Stimulated activated CD8-positive, alpha-beta memory T cell treated with anti-CD3 and anti-CD28 coated beads, Interleukin-7, amount 100 ng/mL, for 24 hours (primary cell): Measurements from ENCODE around the gene KIF3B.
"Not testable (repeated sequence)": the region's sequence is repeated elsewhere in the genome, so short reads cannot be mapped to it uniquely, and the experiment has no call there.

Source experiments
- DNase-seq: peaks from one replicate; pipeline ENCODE4 v3.0.0-alpha.2; 2020; ENCODE audit warnings: low read depth

Gene KIF3B

DNA sequence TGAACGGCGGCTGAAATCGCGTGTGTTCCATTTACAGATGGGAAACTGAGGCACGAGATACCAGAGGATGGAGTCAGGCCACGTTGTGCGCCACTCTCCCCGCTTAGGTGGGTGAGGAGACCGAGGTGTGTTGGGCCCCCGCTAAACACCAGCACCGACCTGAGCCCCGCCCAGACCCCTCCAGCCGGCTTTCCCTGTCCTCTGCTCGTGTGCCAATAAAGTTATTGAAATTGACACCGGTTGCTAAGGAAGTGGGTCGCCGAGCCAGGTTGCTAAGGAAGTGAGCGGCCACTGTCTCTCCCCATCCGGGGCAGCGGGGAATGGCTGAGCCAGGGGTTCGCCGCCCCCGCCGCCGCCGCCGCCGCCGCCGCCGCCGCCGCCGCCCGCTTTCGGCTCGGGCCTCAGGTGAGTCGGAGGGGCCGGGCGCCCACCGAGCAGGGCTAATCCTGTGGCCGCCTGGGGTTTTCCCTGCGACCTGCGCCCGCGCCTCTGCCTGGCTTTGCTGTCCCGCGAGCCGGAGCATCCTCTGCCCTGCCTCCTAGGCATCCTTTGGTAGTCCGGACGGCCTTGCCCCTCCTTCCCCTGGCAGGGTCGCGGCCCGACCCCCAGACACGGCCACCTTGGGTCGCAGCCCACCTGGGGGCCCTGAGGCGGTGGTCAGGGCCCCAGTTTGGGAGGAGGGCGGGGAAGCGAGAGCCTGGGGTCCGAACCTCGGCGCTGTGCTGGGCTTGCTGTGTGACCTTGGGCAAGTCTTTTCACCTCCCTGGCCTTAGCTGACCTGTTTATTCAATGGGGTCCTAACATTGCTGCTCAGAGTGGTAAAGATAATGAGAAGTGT lies at the start of gene KIF3B:
Gene KIF3B, plus strand, starts transcription at position 291 of the 838 bp plus-strand sequence. CDS start 32,127 bp downstream, outside the sequence.
- DNase-seq = peak; percentile 80

DNA sequence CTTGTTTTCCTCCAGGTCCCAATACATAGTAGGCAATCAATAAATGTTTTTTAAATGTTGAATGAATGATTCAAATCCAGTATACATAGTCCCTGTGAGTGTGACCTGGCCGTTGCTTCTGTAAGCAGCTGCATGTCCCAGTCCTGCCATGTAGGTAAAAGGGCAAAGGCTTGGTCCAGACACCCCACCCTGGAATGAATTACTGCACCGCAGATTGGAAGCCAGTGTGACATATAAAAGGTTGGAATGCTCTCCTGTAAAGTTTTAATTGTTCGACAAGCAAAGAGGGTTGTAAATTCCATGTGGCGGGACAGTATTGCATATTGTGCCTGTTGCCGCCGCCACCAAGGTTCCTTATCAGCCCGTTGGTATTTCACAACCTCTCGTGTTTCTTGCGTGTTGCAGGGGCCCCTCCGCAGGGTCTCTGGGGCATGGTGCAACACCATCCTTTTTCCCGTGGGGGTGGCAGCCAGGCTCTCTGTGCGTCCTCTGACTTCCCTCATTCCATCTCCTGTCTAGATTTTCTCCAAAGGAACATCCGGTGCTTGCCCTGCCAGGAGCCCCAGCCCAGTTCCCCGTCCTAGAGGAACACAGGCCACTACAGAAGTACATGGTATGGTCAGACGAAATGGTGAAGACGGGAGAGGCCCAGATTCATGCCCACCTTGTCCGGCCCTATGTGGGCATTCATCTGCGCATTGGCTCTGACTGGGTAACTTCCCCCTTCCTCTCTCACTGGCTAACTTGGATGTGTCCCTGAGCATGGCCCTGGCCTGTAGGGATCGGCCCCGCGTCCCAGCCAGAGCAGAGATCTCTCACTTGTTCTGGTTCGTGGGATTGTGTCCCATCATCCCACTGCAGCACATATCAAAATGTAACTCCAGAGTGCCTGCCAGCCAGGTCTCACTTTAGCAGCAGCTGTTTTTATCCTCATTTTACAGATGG lies 49.4 kb upstream of the KIF3B start:
- DNase-seq = no peak

DNA sequence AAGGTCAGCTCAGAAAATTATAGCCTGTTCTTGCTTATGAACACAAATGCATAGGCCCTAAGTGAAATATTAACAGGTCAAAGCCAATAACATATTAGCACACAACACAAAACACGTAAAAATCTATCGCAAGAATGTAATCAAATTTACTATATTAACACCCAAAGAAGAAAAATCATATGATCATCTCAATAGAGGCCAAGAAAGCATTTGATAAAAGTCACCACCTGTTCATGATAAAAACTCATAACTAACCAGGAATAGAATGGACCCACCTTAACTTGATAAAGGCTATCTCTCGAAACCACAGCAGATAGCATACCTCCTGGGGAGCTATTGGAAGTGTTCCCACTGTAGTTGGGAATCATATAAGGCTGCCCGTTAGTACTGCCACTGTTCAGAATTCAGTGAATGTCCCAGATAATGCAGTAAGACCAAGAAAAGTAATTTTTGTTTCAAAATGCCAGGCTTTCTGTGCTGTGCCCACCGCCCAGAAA lies 48.2 kb upstream of the KIF3B start:
- DNase-seq = no peak

DNA sequence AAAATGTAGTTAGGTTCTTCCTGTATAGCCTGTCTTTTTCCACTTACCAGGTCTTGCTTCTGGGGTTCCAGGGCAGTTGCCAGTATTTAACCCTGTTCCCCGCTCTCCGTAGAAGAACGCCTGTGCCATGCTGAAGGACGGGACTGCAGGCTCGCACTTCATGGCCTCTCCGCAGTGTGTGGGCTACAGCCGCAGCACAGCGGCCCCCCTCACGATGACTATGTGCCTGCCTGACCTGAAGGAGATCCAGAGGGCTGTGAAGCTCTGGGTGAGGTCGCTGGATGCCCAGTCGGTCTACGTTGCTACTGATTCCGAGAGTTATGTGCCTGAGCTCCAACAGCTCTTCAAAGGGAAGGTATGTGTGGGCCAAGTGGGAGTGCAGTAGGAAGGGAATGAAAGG lies 46.7 kb upstream of the KIF3B start:
- no peak for DNase-seq

DNA sequence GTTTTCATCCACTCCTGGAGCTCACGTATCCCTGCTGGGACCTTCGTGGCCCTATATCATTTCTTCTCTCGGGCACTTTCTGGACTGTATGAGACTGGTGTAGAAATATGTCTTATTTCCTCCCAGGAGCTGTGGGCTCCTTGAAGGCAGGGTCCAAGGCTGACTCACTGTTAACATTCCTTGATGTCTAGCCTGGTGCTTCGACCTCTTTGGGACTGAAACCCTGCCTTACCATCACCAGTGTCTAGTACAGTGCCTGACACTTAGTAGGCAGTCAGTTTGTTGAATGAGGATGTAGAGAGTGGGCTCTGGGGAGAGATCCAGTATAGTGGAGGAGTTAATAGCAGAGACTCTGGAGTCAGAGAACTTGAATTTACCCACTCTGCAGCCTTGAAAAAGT lies 46.2 kb upstream of the KIF3B start:
- DNase-seq = no peak

DNA sequence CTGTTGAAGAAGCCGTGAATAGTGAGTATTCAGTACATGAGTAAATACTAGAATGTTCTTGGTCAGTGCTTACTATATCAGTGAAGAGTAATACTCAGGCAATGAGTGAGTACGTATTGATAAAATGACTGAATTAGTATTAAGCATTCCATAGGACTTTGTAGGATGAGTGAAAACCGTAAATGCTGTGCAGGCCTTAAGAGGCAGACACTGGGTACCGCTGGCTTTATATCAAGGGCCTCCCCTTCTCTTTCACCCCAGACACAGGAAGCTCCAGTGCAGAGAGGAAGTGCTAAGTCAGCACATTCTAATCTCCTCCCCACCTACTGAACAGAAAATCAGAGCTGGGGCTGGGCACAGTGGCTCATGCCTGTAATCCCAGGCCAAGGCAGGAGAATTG lies 45.6 kb upstream of the KIF3B start:
- DNase-seq = no peak

DNA sequence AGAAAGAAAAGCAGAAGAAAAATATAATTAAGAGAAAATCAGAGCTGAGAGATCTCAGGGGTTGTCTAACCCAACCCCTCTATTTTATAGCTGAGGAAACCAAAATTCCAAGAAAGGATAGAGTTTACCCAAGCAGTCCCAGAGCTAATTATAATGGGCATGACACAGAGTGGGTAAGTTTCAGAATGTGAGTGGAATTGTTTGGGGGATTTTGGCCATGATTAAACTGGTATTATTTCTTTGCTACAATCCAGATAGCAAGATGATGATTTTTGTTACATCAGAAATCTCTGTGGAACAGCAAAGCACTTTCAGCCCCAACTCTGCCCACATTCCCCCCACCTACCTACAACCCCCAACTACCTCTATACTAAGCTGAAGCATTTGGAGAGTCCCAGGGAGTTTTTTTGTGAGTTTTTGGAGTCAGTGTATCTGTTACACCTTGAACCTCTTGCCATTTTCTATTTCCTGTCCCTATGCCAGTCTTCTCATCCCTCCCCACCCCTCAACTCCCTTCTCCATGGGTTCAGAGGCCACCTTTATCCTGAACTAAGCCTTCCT lies 45.0 kb upstream of the KIF3B start:
- DNase-seq = no peak

DNA sequence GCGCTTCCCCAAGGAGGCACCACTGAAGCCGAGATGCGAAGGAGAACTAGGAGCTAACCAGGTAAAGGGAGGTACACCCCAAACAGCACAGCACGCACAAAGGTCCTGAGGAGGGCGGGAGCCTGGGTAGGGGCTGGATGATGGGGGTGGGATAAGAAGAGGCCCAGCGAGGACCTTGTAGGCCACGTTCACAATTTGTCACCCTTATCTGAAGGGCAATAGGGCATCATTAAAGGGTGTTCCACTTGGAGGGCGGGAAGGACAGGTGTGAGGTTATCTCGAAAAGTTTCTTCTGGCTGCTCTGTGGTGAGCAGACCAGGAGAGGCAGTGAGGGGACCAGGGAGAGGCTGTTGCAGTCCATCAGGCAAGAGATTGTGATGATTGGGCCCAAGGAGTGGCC lies 44.2 kb upstream of the KIF3B start:
- DNase-seq = no peak

DNA sequence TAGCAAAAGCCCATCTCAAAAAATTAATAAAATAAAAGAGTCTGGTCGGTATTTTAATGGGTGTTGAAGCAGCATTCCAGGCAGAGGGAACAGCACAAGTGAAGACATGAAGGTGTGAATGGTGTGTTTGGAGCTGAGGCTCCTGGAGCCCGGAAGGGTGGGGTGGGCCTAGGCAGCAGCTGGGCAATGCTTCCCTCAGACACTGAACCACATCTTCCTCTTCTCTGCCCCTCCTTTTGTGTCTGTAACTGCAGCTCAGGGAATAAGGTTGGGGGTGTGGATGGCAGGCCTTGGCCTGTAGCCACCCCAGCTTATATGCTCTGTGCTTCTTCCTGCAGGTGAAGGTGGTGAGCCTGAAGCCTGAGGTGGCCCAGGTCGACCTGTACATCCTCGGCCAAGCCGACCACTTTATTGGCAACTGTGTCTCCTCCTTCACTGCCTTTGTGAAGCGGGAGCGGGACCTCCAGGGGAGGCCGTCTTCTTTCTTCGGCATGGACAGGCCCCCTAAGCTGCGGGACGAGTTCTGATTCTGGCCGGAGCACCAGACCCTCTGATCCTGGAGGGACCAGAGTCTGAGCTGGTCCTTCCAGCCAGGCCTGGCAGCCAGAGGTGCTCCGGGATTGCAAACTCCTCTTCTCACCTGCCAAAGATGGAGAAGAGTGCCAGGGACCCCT lies 43.2 kb upstream of the KIF3B start:
- DNase-seq = no peak

DNA sequence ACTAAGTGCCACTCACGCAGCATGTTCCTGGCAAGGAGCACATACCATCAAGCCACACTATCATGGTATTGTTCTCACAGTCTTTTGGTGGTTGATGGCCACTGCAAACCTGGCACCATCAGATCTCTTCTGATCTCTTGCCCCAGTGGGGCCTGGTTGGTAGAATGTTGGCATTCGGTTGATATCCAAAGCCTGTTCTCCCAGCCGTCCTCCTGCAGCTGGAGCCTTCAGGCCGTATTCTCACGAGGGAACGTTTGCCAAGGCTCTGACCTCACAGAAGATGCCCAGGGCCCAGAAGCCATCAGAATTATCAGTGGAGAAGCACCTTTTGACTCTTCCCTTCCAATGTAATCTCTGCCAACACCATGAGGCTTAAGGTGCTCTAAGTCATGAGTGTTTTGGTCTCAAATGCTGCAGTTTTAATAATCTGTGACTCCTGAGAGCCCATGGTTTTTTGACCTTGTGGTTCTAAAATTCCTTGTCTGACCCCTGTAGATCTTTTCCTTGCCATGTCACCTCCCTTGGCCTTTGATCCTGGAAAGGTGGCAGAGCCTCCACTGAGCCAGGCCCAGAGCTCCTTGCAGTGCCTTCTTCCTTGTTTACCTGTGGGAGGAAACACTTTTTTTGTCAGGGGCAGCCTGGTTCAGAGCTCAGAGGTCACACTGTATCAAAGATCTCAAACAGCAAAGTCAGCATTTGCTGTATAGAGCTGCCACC lies 42.0 kb upstream of the KIF3B start:
- DNase-seq = no peak

DNA sequence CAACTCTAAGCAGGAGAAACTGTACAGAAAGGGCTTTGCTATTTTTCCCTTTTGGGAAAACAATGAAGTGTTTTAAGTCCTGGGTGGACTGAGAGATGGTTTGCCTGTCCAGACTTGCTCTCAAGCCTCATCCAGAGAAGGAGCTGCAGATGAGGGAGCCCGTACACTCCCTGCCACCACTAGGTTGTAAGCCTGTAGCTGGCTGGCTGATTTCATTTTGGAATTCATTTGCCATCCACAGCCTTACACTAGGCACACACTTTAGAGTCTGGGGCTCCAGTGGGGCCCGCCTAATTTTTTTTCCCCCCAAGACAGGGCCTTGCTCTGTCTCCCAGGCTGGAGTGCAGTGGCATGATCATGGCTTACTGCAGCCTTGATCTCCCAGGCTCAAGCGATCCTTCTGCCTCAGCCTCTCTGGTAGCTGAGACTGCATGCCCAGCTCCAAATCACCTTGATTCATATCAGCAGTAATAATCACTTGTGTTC lies 41.4 kb upstream of the KIF3B start:
- DNase-seq = no peak

DNA sequence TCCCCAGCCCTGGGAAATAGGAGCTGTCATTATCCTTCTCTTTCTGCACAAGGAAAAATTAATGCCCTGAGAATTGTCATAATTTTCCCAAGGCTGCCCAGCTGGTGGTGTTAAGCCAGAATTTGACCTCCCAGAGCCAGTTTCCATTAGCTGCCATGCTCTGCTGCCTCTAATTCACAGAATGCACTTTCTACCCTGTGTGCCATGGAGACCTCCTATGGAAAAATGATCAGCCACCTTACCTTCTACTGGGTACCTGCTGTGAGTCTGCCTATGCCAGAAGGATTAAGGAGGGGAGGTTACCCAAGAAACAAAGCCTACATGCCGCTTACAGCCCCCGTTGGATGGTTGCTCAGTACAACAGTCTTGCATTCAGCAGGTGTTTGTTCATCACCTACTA lies 40.6 kb upstream of the KIF3B start:
- DNase-seq = no peak

DNA sequence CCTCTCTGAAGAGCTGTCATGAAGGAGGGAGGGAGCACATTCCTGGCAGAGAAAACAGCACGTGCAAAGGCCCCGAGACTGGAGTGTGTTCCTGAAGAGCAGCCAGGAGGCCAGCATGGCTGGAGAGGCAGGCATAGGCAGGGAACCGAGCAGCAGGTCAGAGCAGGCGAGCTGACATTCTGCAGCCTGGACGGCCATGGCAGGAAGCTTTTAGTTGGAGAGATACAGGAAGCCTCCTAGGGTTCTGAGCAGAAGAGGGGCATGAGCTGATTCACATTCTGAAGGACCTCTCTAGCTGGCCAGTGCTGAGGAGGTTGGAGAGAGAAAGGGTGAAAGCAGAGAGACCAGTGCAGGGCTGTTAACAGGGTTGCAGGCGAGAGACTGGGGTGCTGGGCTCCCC lies 40.0 kb upstream of the KIF3B start:
- DNase-seq = no peak

DNA sequence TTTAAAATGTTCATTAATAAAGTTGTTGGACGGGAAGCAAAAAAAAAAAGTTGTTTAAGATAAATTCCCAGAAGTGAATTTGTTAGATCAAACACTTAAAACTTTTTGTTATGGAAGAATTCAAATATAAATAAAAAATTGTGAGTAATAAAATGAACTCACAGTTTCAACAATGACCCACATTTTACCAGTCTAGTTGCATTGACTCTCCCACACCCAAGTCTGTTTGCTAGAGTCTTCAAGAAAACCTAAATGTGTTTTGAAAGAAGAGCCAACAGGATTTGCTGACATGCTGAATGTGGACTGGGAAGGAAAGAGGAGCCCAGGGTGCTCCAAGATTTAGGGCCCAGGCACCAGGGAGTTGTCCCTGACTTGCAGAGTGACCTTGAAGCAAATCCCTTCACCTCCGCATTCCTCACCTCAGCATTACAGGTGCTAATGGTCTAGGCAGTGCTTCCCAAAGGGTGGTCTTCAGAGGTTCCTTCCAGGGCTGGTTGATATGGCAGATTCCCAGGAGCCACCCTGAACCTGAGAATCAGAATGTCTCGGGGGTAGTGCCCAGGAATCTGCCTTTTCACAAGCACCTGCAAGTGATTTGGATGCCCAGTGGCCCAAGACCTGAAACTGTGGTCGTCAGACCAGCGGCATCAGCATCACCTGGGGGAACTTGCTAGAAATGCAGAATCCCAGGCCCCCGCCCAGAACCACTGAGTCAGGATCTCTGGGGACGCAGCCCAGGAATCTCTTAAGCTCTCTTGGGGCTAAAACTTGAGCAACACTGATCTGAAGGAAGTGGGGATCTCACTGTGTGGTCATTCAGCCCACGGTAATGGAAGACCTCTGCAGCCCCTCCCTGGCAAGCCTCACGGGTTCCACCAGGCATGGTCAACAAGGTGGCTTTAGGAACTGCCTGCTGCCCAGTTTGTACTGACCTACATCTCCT lies 38.7 kb upstream of the KIF3B start:
- no peak for DNase-seq

DNA sequence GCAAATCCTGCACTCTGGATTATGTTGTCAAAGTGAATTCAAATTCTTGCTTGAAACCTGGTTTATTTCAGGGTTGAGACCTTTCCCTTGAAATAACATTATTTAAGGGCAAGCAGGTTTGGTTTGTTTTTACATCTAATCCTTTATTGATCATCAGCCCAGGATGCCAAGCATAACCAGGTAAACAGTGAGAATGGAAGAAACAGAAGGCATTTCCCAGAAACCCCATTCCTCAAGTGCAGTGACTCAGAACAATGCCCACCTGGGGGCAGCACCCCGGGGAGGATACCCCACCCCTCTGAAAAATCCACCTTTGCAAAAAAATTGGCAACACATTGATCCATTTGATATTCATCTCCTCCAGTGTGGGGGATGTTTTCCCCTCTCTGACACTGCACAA lies 37.2 kb upstream of the KIF3B start:
- DNase-seq = no peak

DNA sequence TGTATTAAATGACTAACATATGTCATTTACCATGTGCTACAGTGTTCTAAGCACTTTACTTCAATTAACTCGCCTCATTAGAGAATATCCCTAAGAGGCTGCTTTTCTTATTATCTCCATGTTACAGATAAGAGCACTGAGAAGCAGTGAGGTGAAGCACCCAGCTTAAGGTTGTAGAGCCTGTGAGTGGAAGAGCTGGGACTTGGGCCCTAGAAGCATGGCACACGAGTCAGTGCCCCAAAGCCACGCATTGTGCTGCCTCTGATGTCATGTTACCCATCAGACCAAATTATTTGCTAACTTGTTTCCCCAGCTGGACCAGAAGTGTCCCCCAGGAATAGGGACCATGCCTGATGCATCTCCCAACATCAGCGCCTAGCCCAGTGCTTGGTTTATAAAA lies 35.6 kb upstream of the KIF3B start:
- no peak for DNase-seq

DNA sequence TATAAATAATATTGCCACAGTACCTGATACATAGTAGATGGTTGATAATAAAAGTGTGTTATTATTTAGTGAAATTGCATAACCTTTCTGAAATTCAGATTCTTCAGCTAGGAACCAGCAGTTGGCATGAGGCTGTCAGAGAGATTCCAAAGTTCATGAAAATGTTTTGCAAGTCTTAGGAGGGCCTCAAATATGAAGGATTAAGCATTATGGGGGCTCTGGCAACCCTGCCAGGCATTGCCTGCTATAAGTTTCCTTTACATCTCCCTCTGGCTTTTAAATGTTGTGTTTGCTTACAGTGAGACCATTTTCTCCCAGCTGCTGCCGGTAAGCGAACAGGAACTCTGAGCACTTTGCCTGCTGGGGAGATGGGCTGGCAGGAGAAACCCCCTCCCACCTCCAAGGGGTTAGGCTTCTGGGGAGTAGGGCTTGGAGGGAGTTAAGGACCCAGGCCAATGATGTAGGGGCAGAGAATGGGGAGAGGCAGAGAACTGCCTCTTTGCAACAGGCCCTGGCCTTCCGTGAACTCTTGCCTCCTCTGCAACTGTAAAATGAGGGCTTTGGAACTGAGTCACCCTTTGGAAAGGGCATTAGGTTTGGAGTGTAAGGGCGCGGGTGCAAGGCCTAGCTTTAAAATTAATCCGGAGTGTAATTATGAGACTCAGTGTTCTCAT lies 33.2 kb upstream of the KIF3B start:
- DNase-seq = no peak

DNA sequence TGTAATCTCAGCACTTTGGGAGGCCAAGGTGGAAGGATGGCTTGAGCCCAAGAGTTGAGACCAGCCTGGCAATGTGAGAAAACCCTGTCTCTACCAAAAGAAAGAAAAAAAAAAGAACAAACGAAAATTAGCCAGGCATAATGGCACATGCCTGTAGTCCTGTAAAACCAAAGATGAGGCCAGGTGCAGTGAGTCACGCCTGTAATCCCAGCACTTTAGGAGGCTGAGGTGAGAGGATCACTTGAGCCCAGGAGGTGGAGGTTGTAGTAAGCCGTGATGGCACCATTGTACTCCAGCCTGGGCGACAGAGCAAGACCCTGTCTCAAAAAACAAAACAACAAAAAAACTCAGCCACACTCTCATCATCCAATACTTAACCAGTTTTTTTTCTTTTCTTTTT lies 32.5 kb upstream of the KIF3B start:
- no peak for DNase-seq

DNA sequence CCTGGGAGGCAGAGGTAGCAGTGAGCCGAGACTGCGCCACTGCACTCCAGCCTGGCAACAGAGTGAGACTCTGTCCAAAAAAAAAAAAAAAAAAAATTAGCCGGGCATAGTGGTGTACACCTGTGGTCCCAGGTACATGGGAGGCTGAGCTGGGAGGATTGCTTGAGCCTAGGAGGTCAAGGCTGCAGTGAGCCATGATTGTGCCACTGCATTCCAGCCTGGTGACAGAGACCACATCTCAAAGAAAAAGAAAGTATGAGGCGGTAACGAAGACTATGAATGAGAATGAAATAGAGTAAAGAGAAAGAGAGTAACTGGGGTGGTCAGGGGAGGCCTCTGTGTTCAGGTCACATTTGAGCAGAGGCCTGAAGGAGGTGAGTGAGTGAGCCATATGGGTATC lies 31.2 kb upstream of the KIF3B start:
- DNase-seq = not testable (repeated sequence)
